NCI-H446 treated with DMSO at 0.1 percent for 48 hours (cell line): Measurements from ENCODE around the gene PGR.
"Not testable (repeated sequence)": the region's sequence is repeated elsewhere in the genome, so short reads cannot be mapped to it uniquely, and the experiment has no call there.

Source experiments
- DNase-seq: peaks from one replicate; lab custom pipeline; 2025; lab: John Stamatoyannopoulos, UW

Gene PGR

GRCh38 chr11:101063706-101064105, 65.9 kb downstream of the PGR start:
- no peak for DNase-seq

- no peak for DNase-seq
Observed at GRCh38 chr11:101061606-101062005, 68.0 kb downstream of the PGR start.

GRCh38 chr11:101059331-101059730, 70.3 kb downstream of the PGR start:
- no peak for DNase-seq

- DNase-seq: no peak
Observed at GRCh38 chr11:101053492-101053891, 76.1 kb downstream of the PGR start.

DNA sequence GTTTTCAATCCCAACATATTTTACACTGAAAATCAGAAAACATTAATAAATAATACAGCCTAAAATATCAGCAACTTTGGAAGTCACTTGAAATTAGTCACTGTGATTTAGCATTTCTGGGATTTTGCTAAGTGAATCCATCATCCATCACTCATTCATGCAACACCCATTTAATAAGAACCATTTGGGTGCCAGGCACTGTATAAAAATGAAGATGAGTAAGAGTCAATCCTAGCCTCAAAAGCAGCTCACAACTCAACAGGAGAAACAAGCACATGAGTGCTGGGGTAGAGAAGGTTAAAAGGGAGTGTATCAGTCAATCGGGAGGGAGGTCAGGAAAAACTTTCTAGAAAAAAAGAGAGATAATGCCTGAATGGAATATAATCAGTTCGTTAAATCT, 77.9 kb downstream of the PGR start:
- no peak for DNase-seq

DNA sequence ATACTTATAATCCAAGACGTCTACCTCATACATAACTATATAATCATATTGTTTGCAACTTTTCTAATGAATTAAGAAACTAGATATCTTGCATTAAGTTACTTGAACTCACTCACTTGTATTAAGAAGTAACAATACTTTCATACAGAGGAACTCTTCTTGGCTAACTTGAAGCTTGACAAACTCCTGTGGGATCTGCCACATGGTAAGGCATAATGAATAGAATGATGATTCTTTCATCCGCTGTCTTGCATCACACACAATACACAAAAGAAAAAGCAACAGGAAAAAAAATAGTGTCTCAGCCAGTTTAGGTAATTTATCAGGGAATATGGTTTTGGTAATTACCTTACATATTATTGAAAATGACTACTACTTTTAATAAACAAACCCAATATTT, 79.8 kb downstream of the PGR start:
- DNase-seq: no peak

DNA sequence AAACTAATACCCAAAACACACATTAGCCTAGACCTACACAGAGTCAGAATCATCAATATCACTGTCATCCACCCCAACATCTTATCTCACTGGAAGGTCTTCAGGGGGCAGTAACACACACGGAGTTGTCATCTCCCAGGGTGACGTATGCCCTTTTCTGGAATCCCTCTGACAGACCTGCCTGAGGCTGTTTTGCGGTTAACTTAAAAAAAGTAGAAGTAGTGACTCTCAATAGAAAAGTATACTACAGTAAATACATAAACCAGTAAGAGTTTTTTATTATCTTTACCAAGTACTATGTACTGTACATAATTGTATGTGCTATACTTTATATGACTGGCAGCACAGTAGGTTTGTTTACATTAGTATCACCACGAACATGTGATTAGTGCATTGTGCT, 80.5 kb downstream of the PGR start:
- DNase-seq: no peak

GRCh38 chr11:101048479-101048878, 81.1 kb downstream of the PGR start:
- no peak for DNase-seq

DNA sequence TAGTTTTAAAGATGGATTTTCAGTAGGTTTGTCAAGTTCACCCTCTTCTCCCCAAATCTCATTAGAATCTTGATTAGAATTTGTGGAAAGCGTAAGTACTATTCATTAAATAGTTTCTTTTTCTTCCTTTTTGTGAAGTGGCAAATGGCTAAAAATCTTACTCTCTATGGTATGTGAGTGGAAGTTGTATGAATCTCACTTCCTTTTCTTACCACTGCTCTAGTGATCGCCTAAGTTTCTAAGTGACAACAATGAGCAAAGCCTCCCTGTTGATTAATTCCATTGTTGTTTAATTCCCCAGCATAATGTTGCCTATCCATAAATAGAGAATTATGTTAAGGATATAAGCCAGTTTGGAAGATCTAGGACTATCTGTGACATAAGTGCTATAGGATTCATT, 82.7 kb downstream of the PGR start:
- DNase-seq: no peak

GRCh38 chr11:101045415-101045814, 84.2 kb downstream of the PGR start:
- DNase-seq: no peak

DNA sequence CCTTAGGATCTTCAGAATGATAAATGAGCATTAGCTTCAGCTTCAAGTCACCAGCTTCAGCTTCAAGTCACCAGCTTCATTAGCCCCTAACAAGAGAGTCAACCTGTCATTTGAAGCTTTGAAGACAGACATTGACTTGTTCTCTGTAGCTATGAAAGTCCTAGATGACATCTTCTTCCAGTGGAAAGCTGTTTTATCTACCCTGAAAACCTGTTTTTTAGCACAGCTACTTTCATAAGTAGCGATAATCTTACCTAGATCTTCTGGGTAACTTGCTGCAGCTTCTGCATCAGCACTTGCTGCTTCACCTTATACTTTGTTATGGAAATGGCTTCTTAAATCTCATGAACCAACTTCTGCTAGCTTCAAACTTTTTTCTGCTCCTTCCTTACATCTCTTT, 85.7 kb downstream of the PGR start:
- DNase-seq: no peak

DNA sequence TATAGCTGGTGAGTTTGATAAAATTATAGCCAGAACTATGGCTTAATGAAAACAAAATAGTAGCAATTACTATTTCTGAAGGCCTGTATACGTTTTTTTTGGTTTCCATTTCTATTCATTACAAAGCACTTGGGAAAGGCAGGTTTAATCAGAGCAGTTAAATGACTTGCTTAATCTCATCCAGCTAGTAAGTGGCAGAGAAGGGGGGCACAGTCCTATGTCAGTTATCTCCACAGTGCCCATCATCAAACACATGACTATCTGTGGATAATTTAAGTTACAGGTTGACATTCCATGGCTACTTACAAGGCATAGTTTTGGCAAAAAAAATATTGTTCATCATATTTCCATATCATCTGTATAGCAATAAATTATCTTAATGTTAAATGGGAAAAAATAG, 93.7 kb downstream of the PGR start:
- DNase-seq: no peak

DNA sequence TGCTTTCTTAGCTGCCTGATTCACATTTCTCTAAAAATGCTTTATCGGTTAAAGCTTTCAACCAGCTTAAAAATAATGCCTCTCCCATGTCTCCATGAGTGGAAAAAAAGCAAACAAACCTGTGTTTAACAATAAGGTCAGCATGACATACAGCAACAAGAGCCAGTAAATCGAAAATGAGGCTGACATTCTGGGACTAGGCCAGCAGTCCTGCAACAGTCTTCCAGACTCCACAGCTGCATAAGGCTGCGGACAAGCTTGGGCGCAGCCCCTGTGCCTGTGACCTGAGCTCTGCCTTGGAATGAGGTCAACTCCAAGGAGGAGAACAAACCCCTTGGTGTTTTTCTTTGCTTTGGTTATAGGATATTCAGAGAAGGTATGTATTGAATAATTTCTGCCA, 95.5 kb downstream of the PGR start:
- DNase-seq: no peak

DNA sequence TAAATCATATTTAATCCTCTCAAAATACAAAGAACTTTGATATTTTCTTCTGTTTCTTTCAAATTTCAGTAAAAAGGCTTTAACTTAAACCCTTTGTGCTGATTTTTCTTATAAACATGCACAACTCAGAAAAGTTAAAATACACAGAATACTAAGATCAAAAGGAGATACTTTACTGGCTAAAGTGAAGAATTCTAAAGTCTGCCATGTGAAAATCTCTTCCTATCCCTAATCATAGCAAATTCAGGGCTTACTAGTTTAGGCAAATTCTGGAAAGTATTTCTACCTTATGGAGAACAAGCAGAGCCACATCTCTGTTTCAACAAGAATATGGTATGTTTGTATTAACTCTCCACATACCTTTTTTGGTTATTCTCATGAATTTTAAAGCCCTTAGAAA, 96.6 kb downstream of the PGR start:
- no peak for DNase-seq

DNA sequence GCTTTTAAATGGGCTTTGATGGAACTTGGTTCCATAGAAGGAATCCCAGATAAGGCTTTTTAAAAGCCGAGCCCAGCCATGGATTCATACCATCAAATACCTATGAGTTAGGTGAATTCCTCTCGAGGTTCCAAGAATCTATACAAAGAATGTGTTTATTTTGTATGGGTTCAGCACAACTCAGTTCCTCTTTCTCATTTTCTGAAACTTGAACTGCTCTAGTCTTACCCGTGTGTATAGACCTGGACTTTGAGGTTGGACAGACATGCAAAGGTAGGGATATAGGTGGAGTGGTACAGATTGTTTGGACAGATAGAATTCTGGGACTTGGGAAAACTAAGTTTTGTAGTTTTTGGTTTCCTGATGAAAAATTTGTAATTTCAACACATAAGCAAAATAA, 97.9 kb downstream of the PGR start:
- DNase-seq: no peak

- no peak for DNase-seq
Observed at GRCh38 chr11:101030692-101031091, 98.9 kb downstream of the PGR start.

DNA sequence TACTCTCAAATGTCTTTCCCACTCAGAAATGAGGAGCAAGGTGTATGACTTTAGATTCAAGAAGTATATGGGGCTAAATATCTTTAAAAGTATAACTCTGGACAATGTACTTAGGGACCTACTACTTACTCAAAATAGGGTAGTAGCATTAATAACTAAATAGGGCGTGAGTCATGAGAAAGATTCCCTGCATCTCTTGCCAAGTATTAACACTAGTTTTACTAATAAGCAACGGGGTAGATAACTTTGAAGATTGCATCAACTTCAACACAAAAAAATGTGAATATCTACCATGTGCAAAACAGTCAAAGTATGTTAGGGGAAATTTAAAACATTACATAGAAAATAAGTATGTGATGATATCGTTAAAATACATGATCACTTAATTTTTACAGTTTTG, 99.6 kb downstream of the PGR start:
- no peak for DNase-seq

DNA sequence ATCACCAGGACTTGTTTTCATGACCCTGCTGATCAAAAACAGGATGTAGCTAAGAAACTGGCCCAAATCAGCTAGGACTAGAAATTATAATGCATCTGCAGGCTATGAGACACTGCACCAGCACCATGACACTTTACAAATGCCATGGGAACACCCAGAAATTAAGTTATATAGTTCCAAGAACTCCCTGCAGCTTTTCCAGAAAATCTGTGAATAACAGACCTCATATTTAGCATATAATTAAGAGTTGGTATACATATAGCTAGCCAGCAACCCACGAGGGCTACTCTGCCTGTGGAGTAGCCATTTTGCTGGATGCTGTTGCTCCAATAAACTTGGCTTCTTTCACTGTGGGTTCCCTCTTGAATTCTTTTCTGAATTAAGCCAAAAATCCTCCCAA, 101.0 kb downstream of the PGR start:
- no peak for DNase-seq

DNA sequence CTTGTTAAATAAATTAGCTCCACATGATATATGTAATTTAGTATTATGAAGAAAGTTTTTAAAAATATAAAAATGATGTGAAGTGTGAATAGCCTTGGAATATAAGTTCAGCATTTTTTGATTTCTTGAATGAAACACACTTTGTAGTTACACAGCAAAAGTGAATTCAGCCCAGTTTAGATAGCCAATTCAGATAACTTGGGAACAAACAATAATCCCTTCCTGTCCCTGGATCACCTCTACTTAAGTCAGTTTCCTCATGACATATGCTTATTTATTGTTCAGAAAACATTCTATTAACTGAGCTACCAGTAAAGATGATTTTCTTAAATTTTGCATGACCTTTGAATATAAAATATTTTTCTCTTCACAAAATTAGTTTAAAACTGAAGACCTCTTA, 107.4 kb downstream of the PGR start:
- DNase-seq: no peak

DNA sequence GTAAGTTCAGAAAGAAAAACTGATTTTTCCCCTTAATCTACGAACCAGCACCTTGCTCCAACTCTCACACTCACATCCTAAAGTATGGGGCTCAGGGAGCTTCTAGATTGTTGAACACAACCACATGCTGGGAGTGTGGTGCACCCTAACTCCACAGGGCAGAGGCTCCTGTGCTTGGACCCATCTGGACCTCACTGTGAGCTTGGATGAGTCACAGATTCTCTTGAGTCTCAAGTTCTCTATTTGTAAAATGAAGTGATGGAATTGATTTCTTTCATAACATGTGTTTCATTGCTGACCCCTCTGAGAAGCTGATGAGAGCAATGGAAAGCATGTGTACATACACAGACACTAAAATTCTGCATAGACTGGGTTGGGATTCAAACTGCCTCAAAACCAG, 109.7 kb downstream of the PGR start:
- no peak for DNase-seq

- DNase-seq: no peak
Observed at GRCh38 chr11:101014600-101015285, 114.9 kb downstream of the PGR start.

- not testable (repeated sequence) for DNase-seq
Observed at GRCh38 chr11:101013702-101014101, 115.9 kb downstream of the PGR start.

GRCh38 chr11:101011881-101012280, 117.7 kb downstream of the PGR start:
- no peak for DNase-seq

GRCh38 chr11:101010899-101011298, 118.7 kb downstream of the PGR start:
- DNase-seq: no peak

- no peak for DNase-seq
Observed at GRCh38 chr11:101009690-101010055, 119.9 kb downstream of the PGR start.
